ENCODE measurements around the gene LRTM2. TPM values are rescaled to one million over a fixed set of nuclear protein-coding genes. Genes with fewer than 3 reads are reported as not detected.
"Not testable (repeated sequence)": the region's sequence is repeated elsewhere in the genome, so short reads cannot be mapped to it uniquely, and the experiment has no call there.

LRTM2 gene
- total RNA-seq, 1 donor from 2014 or later = not detected

- no peak for DNase-seq (ENCODE audit: extremely low read depth, low read depth, low spot score)
Observed at GRCh38 chr12:1810201-1810930, 10.0 kb upstream of the LRTM2 start.

GRCh38 chr12:1810931-1811280 lies 9.5 kb upstream of the LRTM2 start:
- DNase-seq (ENCODE audit: extremely low read depth, low read depth, low spot score) = no peak

- no peak for DNase-seq (ENCODE audit: extremely low read depth, low read depth, low spot score)
Observed at GRCh38 chr12:1811281-1811947, 9.0 kb upstream of the LRTM2 start.

GRCh38 chr12:1811948-1812291 lies 8.4 kb upstream of the LRTM2 start:
- DNase-seq (ENCODE audit: extremely low read depth, low read depth, low spot score) = no peak

GRCh38 chr12:1812650-1813302 lies 7.6 kb upstream of the LRTM2 start:
- DNase-seq (ENCODE audit: extremely low read depth, low read depth, low spot score) = no peak

GRCh38 chr12:1814266-1814665 lies 6.1 kb upstream of the LRTM2 start:
- DNase-seq (ENCODE audit: extremely low read depth, low read depth, low spot score) = no peak

GRCh38 chr12:1815108-1815507 lies 5.3 kb upstream of the LRTM2 start:
- no peak for DNase-seq (ENCODE audit: extremely low read depth, low read depth, low spot score)

GRCh38 chr12:1815814-1816729 lies 4.3 kb upstream of the LRTM2 start:
- DNase-seq (ENCODE audit: extremely low read depth, low read depth, low spot score) = no peak

- DNase-seq (ENCODE audit: extremely low read depth, low read depth, low spot score) = no peak
Observed at GRCh38 chr12:1816730-1817348, 3.5 kb upstream of the LRTM2 start.

GRCh38 chr12:1817928-1818327 lies 2.4 kb upstream of the LRTM2 start:
- DNase-seq (ENCODE audit: extremely low read depth, low read depth, low spot score) = not testable (repeated sequence)

- no peak for DNase-seq (ENCODE audit: extremely low read depth, low read depth, low spot score)
Observed at GRCh38 chr12:1819050-1819449, 1.3 kb upstream of the LRTM2 start.

- no peak for DNase-seq (ENCODE audit: extremely low read depth, low read depth, low spot score)
Observed at GRCh38 chr12:1819571-1819970, 794 bp upstream of the LRTM2 start.

GRCh38 chr12:1820896-1821291 lies 529 bp downstream of the LRTM2 start:
- no peak for DNase-seq (ENCODE audit: extremely low read depth, low read depth, low spot score)

GRCh38 chr12:1821805-1822204 lies 1.4 kb downstream of the LRTM2 start:
- no peak for DNase-seq (ENCODE audit: extremely low read depth, low read depth, low spot score)

- DNase-seq (ENCODE audit: extremely low read depth, low read depth, low spot score) = no peak
Observed at GRCh38 chr12:1822699-1823098, 2.3 kb downstream of the LRTM2 start.

GRCh38 chr12:1823237-1823636 lies 2.9 kb downstream of the LRTM2 start:
- no peak for DNase-seq (ENCODE audit: extremely low read depth, low read depth, low spot score)

- DNase-seq (ENCODE audit: extremely low read depth, low read depth, low spot score) = no peak
Observed at GRCh38 chr12:1825382-1826102, 5.2 kb downstream of the LRTM2 start.

- no peak for DNase-seq (ENCODE audit: extremely low read depth, low read depth, low spot score)
Observed at GRCh38 chr12:1826401-1826800, 6.0 kb downstream of the LRTM2 start.

- DNase-seq (ENCODE audit: extremely low read depth, low read depth, low spot score) = no peak
Observed at GRCh38 chr12:1826867-1827705, 6.7 kb downstream of the LRTM2 start.

Data from glomerular endothelial cell (primary cell).